Activated naive CD8-positive, alpha-beta T cell treated with anti-CD3 and anti-CD28 coated beads, Interleukin-2, amount 50 U/mL, for 16 hours (primary cell): ENCODE data around the gene PLCH1.
"Not testable (repeated sequence)": the region's sequence is repeated elsewhere in the genome, so short reads cannot be mapped to it uniquely, and the experiment has no call there.

ENCODE experiments used
- DNase-seq: peaks from one replicate; pipeline ENCODE4 v3.0.0-alpha.2; 2020; ENCODE audit warnings: low read depth, low spot score

Gene PLCH1

GRCh38 chr3:155646669-155647068 is 98.2 kb downstream of the PLCH1 start:
- DNase-seq = no peak

- DNase-seq = no peak
Observed at GRCh38 chr3:155646128-155646527, 98.7 kb downstream of the PLCH1 start.

- no peak for DNase-seq
Observed at GRCh38 chr3:155643581-155644165, 101.2 kb downstream of the PLCH1 start.

- no peak for DNase-seq
Observed at GRCh38 chr3:155641956-155642355, 102.9 kb downstream of the PLCH1 start.

- DNase-seq = no peak
Observed at GRCh38 chr3:155640098-155640497, 104.8 kb downstream of the PLCH1 start.

- no peak for DNase-seq
Observed at GRCh38 chr3:155639462-155640055, 105.3 kb downstream of the PLCH1 start.

- DNase-seq = not testable (repeated sequence)
Observed at GRCh38 chr3:155638461-155638860, 106.4 kb downstream of the PLCH1 start.

GRCh38 chr3:155637567-155637966 is 107.3 kb downstream of the PLCH1 start:
- DNase-seq = no peak

- no peak for DNase-seq
Observed at GRCh38 chr3:155635056-155635455, 109.8 kb downstream of the PLCH1 start.

GRCh38 chr3:155634121-155634719 is 110.7 kb downstream of the PLCH1 start:
- DNase-seq = no peak

- no peak for DNase-seq
Observed at GRCh38 chr3:155631323-155632019, 113.4 kb downstream of the PLCH1 start.

GRCh38 chr3:155629556-155629955 is 115.3 kb downstream of the PLCH1 start:
- no peak for DNase-seq

- no peak for DNase-seq
Observed at GRCh38 chr3:155629056-155629455, 115.8 kb downstream of the PLCH1 start.

GRCh38 chr3:155622647-155623046 is 122.2 kb downstream of the PLCH1 start:
- not testable (repeated sequence) for DNase-seq

GRCh38 chr3:155620552-155620951 is 124.3 kb downstream of the PLCH1 start:
- not testable (repeated sequence) for DNase-seq

- no peak for DNase-seq
Observed at GRCh38 chr3:155619118-155619915, 125.6 kb downstream of the PLCH1 start.

- DNase-seq = no peak
Observed at GRCh38 chr3:155618543-155618942, 126.3 kb downstream of the PLCH1 start.

- DNase-seq = no peak
Observed at GRCh38 chr3:155617346-155617925, 127.4 kb downstream of the PLCH1 start.

- not testable (repeated sequence) for DNase-seq
Observed at GRCh38 chr3:155615141-155615540, 129.7 kb downstream of the PLCH1 start.

GRCh38 chr3:155614410-155614809 is 130.5 kb downstream of the PLCH1 start:
- DNase-seq = not testable (repeated sequence)

- no peak for DNase-seq
Observed at GRCh38 chr3:155611456-155611855, 133.4 kb downstream of the PLCH1 start.
